Measurements from ENCODE around the gene CA7.
"Not testable (repeated sequence)": the region's sequence is repeated elsewhere in the genome, so short reads cannot be mapped to it uniquely, and the experiment has no call there.

Gene CA7

GRCh38 chr16:66874079-66874775 lies 30.0 kb downstream of the CA7 start:
- DNase-seq = no peak

- no peak for DNase-seq
These were observed 33.9 kb downstream of the CA7 start for GRCh38 chr16:66878067-66878466.

DNA sequence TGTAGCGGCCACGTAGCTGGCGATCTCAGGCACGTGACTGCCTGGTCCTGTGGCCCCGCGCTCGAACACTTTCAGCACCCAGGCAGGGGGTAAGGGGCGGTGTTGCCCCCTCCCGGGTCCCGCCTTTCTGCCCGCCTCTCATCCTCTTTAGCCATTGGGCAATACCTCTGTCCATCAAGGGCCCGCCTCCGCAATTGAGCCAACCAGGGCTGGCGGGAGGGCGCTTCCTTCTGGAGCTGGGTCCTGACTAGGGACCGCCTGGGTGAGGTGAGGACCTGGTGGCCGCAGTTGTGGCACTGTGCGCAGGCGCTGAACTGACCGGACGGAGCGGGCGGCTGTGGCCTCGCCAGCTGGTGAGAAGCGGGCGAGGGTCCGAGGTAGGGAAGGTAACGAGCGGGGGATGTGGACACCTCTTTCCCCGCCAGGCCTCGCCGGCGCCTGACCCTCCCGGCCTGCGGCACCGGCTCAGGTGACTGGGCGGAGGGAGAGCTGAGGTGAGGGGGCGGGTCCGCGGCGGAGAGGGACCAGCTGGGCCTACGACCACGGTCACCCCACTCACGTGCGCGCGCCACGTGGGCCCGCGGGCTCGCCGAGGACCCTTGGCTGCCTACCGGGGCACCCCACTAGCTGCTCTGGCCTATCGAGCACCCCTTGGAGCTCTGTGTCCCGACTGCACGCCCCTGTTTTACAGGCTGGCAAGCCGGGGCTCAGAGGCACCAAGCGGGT lies 36.2 kb downstream of the CA7 start, which contains the start of gene PDP2:
Gene PDP2 (plus strand): TSS at position 228 of the 726 bp plus-strand sequence. CDS start 3,770 bp downstream, outside the sequence.
- DNase-seq = peak; percentile 89 to 90

GRCh38 chr16:66881014-66881417 lies 36.8 kb downstream of the CA7 start:
- no peak for DNase-seq

DNA sequence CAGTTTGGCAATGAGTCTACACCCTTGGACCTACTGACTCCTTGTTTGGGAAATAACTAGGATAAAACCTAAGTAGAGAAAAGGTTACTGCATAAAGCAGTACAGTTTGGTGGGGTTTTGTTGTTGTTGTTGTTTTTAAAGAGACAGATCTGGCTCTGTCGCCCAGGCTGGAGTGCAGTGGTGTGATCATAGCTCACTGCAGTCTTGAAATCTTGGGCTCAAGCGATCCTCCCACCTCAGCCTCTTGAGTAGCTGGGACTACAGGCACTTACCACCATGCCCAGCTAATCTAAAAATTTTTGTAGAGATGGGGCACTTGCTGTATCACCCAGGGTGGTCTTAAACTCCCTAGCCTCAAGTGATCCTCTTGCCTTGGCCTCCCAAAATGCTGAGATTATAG lies 37.3 kb downstream of the CA7 start:
- no peak for DNase-seq

DNA sequence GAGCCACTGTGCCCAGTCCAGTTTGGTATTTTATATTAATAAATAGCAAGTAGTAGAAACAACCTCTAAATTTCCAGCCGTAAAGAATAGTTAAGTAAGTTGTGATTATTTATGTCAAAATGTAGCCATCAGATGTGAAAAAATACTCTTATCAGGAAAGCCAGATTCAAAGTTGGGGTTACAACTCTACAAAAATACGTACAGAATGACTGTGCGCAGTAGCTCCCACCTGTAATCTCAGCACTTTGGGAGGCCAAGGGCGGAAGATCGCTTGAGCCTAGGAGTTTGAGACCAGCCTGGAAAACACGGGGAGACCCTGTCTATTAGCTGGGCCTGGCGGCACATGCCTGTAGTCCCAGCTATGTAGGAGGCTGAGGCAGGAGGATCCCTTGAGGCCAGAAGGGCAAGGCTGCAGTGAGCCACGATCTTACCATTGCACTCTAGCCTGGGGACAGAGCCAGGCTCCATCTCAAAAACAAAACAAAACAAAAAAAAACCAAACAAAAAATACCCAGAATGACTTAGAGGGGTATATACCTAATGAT lies 37.8 kb downstream of the CA7 start:
- no peak for DNase-seq

- no peak for DNase-seq
These were observed 38.5 kb downstream of the CA7 start for GRCh38 chr16:66882702-66883101.

GRCh38 chr16:66885491-66885890 lies 41.3 kb downstream of the CA7 start:
- DNase-seq = no peak

- DNase-seq = no peak
These were observed 42.1 kb downstream of the CA7 start for GRCh38 chr16:66886321-66886720.

DNA sequence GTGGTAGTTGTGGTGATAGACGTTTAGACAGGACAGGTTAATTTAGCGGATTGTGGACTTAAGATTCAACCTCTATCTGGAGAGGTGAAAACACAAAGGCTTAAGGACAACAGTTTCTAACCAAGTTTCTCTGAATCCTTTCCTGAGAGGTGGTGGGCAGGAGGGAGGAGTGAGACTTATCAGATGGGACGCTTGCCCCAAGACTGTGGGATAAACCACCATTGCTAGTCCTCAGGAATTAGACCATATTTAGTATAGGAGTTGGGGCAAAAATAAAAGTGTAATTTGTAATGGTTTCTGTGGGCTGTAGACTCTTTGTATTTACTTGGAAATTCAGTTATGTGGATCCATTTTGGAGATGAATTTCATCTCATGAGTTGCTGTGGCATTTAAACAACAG lies 42.7 kb downstream of the CA7 start:
- no peak for DNase-seq

- no peak for DNase-seq
These were observed 44.7 kb downstream of the CA7 start for GRCh38 chr16:66888647-66889615.

DNA sequence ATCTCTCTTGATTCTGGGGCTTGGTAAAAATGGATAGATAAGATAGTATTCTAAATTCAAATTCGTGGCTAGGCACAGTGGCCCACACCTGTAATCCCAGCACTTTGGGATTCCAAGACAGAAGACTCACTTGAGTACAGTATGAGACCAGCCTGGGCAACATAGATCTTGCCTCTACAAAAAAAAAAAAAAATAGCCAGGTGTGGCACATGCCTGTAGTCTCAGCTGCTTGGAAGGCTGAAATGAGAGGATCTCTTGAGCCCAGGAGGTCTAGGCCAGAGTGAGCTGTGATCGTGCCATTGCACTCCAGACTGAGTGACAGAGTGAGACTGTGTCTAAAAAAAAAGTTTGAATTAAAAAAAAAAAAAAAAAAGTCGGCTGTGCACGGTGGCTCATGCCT lies 45.4 kb downstream of the CA7 start:
- no peak for DNase-seq

- no peak for DNase-seq
These were observed 46.6 kb downstream of the CA7 start for GRCh38 chr16:66890799-66891198.

DNA sequence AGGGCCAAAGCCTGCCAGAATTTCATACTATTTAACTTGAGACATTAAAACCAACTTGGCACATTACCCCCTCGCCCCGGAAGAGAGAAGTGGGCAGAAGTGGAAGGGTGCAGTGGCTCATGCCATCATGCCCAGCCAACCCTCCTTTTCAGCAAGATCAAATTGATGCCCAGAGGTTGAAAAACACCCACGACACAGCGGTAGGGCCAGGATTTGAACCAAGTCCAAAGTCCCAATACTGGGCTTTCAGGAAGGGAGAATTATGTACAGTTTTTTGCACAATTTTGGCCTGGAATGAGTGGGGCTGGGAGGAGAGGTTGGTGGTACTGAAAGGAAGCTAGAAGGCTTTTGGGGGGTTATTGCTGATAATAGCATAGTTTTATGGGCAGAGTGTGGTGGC lies 47.1 kb downstream of the CA7 start:
- DNase-seq = no peak

GRCh38 chr16:66891797-66892196 lies 47.6 kb downstream of the CA7 start:
- no peak for DNase-seq

DNA sequence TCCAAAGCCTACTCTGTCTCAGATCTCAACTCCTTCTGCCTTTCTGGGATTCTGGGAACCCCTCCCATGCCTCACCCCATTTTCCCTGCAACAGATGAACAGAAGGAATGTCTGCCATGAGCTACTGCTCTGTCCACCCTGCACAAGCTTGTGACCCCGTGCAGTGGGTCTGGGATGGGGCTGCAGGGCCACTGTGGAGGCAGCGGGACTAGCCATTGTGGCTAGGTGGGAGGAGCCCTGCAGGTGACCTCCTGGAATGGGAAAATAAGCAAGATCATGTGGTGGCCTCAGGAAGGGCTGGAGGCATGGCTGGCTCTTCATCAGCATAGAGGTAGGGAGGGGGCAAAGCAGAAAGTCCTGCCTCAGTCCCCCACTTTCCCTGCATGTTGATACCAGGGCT lies 49.8 kb downstream of the CA7 start:
- DNase-seq = no peak

- peak; percentile 14 to 37 for DNase-seq
These were observed 50.9 kb downstream of the CA7 start for GRCh38 chr16:66894948-66895688.

DNA sequence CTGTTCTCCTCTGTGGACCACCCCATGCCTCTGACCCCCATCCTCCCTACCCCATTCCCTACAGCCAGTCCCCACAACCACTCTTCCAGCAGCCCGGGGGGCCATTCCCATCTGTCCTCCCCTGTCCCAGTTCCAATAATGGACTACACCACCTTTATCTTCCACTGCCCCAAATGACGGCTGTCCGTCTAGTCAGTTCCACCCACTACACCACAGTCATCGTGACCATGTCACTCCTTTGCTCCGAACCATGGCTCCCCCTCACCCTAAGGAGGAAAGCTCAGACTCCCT lies 51.4 kb downstream of the CA7 start:
- DNase-seq = no peak

DNA sequence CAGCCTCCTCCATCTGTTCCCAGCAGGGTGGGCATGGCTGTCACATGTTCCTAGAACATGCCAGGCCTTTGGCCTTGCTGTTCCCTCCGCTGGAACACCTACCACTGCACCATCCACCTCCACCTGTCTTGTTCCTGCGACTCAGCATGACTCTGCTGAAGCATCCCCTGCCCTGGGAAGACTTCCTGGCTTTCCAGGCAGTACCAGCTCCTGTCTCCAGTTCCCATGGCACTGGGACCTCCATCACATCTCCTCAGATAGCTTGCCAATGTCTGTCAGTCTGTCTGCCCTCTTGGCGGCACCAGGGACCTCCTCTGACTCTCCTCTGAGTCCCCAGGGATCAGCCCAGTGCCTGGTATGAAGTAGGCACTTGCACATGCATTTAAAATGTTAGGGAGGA lies 51.8 kb downstream of the CA7 start:
- no peak for DNase-seq

DNA sequence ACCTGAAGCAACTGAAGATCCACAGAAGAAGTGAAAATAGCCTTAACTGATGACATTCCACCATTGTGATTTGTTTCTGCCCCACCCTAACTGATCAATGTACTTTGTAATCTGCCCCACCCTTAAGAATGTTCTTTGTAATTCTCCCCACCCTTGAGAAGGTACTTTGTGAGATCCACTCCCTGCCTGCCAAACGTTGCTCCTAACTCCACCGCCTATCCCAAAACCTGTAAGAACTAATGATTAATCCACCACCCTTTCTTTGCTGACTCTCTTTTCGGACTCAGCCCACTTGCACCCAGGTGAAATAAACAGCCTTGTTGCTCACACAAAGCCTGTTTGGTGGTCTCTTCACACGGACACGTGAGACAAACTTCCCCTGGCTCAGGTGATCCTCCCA lies 52.5 kb downstream of the CA7 start:
- DNase-seq = not testable (repeated sequence)

- DNase-seq = no peak
These were observed 54.0 kb downstream of the CA7 start for GRCh38 chr16:66898207-66898606.

DNA sequence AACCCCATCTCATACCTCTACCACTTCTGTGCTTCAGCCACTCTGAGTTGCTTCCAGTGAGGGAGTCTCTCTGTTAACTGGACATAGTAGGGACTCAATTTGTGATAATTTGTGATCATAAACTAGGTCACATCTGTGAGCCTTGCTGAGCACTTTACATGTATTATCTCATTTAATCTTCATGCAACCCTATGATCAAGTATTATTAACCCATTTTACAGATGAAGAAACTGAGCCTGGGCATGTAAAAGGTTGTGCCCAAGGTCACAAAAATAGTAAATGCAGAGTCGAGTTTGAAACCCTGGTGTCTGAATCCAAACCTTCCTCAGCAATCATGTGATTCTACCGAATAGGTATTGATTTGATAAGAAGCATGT lies 54.7 kb downstream of the CA7 start:
- no peak for DNase-seq
